Amniotic stem cell (primary cell): ENCODE results near the gene PKP1.

ENCODE experiments used
- DNase-seq: peaks from one replicate; lab custom pipeline; 2025; lab: John Stamatoyannopoulos, UW

Gene PKP1

DNA sequence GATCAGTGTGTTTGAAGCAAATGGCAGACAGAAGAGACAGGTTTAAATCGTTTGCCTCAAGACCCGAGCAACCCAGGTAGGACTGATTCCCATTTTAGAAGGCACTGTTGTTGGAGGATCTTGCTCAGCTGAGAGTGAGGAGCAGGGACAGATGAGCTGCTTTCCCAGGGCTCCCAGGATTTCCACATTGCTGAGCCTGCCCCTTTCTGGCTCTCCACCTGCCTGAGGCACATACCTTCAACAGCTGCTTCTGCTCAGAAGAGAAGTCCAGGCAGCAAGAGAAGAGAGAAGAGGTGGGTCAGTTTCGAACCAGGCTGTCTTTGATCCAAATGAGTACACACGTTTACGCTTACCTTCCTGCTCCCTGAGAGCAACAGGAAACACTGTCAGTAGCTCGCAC lies 88.5 kb downstream of the PKP1 start:
- no peak for DNase-seq

DNA sequence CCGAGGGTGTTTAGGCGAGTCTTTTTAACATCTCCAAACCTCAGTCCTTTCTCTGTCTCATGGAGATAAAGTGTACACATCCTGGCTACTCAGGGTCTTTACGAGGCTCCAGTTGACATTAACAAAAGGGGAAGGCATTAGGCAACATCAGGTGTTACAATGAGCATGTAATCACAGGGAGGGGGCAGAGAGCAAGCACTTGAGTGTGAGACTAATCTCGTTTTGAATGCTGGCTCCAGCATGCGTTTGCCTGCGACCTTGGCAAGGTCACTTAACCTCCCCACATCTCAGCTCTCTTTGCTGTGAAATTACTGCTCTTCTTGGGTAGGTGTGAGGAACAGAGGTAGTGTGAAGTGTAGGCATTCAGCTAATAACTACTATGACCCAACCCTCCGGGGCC lies 91.1 kb downstream of the PKP1 start:
- DNase-seq: no peak

DNA sequence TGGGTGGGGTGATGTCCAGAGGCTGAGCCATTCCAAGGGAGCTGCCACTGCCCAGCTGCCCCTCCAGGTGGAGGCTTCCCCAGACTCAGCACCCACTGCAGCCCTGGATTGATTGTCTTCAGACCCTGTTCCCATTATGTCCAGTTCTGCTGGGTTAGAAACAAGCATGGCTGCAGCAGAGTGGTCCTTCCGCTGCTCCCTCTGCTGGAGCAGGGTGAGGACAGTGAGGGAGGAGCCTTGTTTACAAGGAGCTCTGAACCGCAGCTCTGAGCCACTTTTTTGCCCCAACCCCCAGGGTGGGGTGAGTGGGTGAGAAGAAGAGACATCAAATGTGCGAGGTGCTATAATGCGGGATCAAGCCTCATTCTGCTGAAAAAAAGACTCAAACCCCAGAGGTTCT lies 91.9 kb downstream of the PKP1 start:
- no peak for DNase-seq

DNA sequence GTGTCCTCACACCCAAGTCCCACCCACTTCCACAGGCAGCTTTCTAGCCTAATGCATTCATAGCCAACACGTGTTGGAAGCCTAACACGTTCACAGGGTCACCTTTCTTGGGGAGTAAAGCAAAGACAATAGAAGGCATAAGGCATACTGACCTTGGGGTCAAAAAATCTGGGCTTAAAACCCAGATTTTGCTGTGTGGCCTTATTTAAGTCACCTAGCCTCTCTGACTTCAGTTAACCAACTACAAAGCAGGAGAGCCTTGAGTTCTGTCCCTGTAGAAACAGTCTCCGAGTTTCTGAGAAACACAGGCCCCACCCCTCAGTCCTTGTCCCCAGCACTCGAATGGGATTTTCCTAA lies 92.8 kb downstream of the PKP1 start:
- DNase-seq: no peak

- peak; percentile 4 for DNase-seq
Observed at GRCh38 chr1:201376464-201377374, 93.4 kb downstream of the PKP1 start.

DNA sequence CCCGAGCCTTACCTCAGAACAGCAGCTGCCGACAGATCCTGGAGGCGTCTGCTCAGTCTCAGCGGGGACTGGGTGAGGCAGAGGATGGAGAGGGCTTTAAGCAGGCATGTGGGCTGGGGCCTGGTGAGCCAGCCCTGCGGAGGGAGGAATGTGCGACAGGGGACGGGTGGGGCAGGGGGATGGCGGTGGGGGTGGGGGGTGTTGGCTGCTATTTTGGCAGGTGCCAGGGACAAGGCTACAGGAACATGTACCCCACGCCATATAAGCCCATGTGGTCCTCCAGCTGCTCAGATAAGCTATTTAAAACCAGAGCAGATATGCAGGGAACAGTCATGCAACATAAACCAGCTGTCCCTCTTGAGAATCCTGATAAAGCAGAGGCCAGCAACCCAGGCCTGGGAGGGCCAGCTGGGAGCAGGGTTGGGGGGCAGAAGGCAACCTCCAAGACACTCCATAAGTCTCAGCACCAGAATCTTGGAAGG lies 94.3 kb downstream of the PKP1 start, which contains the start of gene TNNT2:
TSS of gene TNNT2 (minus strand) at position 70 of the 482 bp plus-strand sequence. CDS start 4,426 bp downstream, outside the sequence.
- DNase-seq: no peak

- no peak for DNase-seq
Observed at GRCh38 chr1:201378804-201379203, 95.5 kb downstream of the PKP1 start.

- no peak for DNase-seq
Observed at GRCh38 chr1:201379733-201380242, 96.5 kb downstream of the PKP1 start.

GRCh38 chr1:201381130-201381529 lies 97.8 kb downstream of the PKP1 start:
- no peak for DNase-seq
